Measurements from ENCODE around the gene SRP14.

DNA sequence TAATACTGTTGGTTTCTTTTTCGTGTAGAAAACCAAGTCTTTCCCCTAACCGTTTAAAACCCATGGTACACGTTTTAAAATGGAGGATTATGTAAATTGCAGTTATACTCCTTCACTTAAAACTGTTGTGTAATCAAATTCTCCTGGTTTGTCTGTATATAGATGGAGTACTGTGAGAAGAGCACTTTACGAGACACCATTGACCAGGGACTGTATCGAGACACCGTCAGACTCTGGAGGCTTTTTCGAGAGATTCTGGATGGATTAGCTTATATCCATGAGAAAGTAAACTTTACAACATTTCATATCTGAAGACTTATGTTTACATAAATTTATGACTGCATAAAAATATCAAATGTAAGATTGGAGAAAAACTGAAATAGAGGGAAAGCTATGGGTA, 51.2 kb downstream of the SRP14 start:
- TF ChIP-seq, protein P1, sequence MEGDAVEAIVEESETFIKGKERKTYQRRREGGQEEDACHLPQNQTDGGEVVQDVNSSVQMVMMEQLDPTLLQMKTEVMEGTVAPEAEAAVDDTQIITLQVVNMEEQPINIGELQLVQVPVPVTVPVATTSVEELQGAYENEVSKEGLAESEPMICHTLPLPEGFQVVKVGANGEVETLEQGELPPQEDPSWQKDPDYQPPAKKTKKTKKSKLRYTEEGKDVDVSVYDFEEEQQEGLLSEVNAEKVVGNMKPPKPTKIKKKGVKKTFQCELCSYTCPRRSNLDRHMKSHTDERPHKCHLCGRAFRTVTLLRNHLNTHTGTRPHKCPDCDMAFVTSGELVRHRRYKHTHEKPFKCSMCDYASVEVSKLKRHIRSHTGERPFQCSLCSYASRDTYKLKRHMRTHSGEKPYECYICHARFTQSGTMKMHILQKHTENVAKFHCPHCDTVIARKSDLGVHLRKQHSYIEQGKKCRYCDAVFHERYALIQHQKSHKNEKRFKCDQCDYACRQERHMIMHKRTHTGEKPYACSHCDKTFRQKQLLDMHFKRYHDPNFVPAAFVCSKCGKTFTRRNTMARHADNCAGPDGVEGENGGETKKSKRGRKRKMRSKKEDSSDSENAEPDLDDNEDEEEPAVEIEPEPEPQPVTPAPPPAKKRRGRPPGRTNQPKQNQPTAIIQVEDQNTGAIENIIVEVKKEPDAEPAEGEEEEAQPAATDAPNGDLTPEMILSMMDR (conservative IDR thresholded peaks at IDR 0.05): no peak
- no peak for TF ChIP-seq ZFX (IDR thresholded peaks at IDR 0.05)
